ENCODE results near the gene FLYWCH1.

DNA sequence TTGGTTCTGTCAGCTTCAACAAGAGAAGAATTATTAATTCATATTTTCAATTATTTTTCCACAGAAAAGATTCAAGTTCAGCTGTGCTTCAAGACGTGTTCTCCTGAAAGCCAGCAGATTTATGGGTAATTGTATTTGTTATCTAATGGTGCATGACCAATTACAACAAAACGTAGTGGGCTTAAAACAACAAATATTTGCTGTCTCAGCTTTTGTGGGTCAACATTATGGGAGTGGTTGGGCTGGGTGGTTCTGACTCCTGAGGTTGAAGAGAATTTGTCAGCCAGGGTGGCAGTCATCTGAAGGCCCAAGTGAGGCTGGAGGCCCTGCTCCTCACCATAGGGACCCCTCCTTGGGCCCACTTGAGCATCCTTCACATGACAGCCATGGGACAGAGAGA lies 28.2 kb downstream of the FLYWCH1 start:
- TF ChIP-seq, protein P1, sequence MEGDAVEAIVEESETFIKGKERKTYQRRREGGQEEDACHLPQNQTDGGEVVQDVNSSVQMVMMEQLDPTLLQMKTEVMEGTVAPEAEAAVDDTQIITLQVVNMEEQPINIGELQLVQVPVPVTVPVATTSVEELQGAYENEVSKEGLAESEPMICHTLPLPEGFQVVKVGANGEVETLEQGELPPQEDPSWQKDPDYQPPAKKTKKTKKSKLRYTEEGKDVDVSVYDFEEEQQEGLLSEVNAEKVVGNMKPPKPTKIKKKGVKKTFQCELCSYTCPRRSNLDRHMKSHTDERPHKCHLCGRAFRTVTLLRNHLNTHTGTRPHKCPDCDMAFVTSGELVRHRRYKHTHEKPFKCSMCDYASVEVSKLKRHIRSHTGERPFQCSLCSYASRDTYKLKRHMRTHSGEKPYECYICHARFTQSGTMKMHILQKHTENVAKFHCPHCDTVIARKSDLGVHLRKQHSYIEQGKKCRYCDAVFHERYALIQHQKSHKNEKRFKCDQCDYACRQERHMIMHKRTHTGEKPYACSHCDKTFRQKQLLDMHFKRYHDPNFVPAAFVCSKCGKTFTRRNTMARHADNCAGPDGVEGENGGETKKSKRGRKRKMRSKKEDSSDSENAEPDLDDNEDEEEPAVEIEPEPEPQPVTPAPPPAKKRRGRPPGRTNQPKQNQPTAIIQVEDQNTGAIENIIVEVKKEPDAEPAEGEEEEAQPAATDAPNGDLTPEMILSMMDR (conservative IDR thresholded peaks at IDR 0.05; ENCODE audit: low read length), result no peak
- TF ChIP-seq EZH2phosphoT487 (IDR thresholded peaks at IDR 0.05; ENCODE audit: borderline replicate concordance, low read depth, low read length), result no peak

Data from OCI-LY7 (cell line).